HEK293 (cell line): Measurements from ENCODE around the gene VPS35L.

ENCODE experiments used
- INSM2 ChIP-seq: fragments of 450-650 bp; formaldehyde crosslinking; IDR thresholded peaks from 2 replicates; pipeline ENCODE4 v1.5.1; 2016; ENCODE audit warnings: missing biosample characterization, missing genetic modification characterization
- KLF16 ChIP-seq: fragments of 450-650 bp; formaldehyde crosslinking; IDR thresholded peaks from 2 replicates; pipeline ENCODE4 v1.5.1; 2017; ENCODE audit warnings: missing biosample characterization, missing genetic modification characterization
- MZF1 ChIP-seq: fragments of 450-650 bp; formaldehyde crosslinking; IDR thresholded peaks from 2 replicates; pipeline ENCODE4 v1.5.1; 2017; ENCODE audit warnings: missing biosample characterization, missing genetic modification characterization, borderline replicate concordance
- OVOL3 ChIP-seq: fragments of 450-650 bp; formaldehyde crosslinking; IDR thresholded peaks from 2 replicates; pipeline ENCODE4 v1.5.1; 2016; ENCODE audit warnings: missing biosample characterization, missing genetic modification characterization
- PATZ1 ChIP-seq: fragments of 450-650 bp; formaldehyde crosslinking; IDR thresholded peaks from 2 replicates; pipeline ENCODE4 v1.5.1; 2016; ENCODE audit warnings: missing biosample characterization, missing genetic modification characterization
- PBX3 ChIP-seq: sonication (generic); formaldehyde crosslinking; IDR thresholded peaks from 2 replicates; pipeline ENCODE4 v1.8.1; 2022; ENCODE audit warnings: mild to moderate bottlenecking, moderate library complexity, missing genetic modification reagents
- PRDM10 ChIP-seq: fragments of 450-650 bp; formaldehyde crosslinking; IDR thresholded peaks from 2 replicates; pipeline ENCODE4 v1.5.1; 2016; ENCODE audit warnings: missing biosample characterization, missing genetic modification characterization
- SCRT1 ChIP-seq: fragments of 450-650 bp; formaldehyde crosslinking; IDR thresholded peaks from 2 replicates; pipeline ENCODE4 v1.5.1; 2016; ENCODE audit warnings: missing biosample characterization, missing genetic modification characterization, borderline replicate concordance
- YY1 ChIP-seq: fragments of 450-650 bp; formaldehyde crosslinking; IDR thresholded peaks from 2 replicates; pipeline ENCODE4 v1.5.1; 2018; ENCODE audit warnings: missing biosample characterization, missing genetic modification characterization
- ZBTB10 ChIP-seq: fragments of 450-650 bp; formaldehyde crosslinking; IDR thresholded peaks from 2 replicates; pipeline ENCODE4 v1.5.1; 2016; ENCODE audit warnings: missing biosample characterization, missing genetic modification characterization
- ZBTB49 ChIP-seq: fragments of 450-650 bp; formaldehyde crosslinking; IDR thresholded peaks from 2 replicates; pipeline ENCODE4 v1.5.1; 2016; ENCODE audit warnings: missing biosample characterization, missing genetic modification characterization, low read depth
- ZFHX2 ChIP-seq: fragments of 450-650 bp; formaldehyde crosslinking; conservative IDR thresholded peaks from 2 replicates; pipeline ENCODE4 v1.5.1; 2016; ENCODE audit warnings: missing biosample characterization, missing genetic modification characterization
- ZFP3 ChIP-seq: fragments of 450-650 bp; formaldehyde crosslinking; IDR thresholded peaks from 2 replicates; pipeline ENCODE4 v1.5.1; 2016; ENCODE audit warnings: low read depth, missing biosample characterization, missing genetic modification characterization
- ZNF266 ChIP-seq: fragments of 450-650 bp; formaldehyde crosslinking; IDR thresholded peaks from 2 replicates; pipeline ENCODE4 v1.5.1; 2016; ENCODE audit warnings: missing biosample characterization, missing genetic modification characterization, low read depth
- ZNF404 ChIP-seq: fragments of 450-650 bp; formaldehyde crosslinking; IDR thresholded peaks from 2 replicates; pipeline ENCODE4 v1.5.1; 2017; ENCODE audit warnings: missing biosample characterization, missing genetic modification characterization
- ZNF510 ChIP-seq: fragments of 450-650 bp; formaldehyde crosslinking; IDR thresholded peaks from 2 replicates; pipeline ENCODE4 v1.5.1; 2018; ENCODE audit warnings: mild to moderate bottlenecking, missing genetic modification characterization, missing biosample characterization; ENCODE audit not compliant: insufficient replicate concordance
- ZNF514 ChIP-seq: fragments of 450-650 bp; formaldehyde crosslinking; IDR thresholded peaks from 2 replicates; pipeline ENCODE4 v1.5.1; 2016; ENCODE audit warnings: missing biosample characterization, missing genetic modification characterization
- ZNF558 ChIP-seq: fragments of 450-650 bp; formaldehyde crosslinking; IDR thresholded peaks from 2 replicates; pipeline ENCODE4 v1.5.1; 2016; ENCODE audit warnings: missing biosample characterization, missing genetic modification characterization
- ZNF658 ChIP-seq: fragments of 450-650 bp; formaldehyde crosslinking; IDR thresholded peaks from 2 replicates; pipeline ENCODE4; 2016; ENCODE audit warnings: missing biosample characterization, missing genetic modification characterization
- ZNF76 ChIP-seq: fragments of 450-650 bp; formaldehyde crosslinking; IDR thresholded peaks from 2 replicates; pipeline ENCODE4; 2016; ENCODE audit warnings: low read depth, missing biosample characterization, missing genetic modification characterization, borderline replicate concordance
- ZNF785 ChIP-seq: fragments of 450-650 bp; formaldehyde crosslinking; IDR thresholded peaks from 2 replicates; pipeline ENCODE4 v1.5.1; 2016; ENCODE audit warnings: missing biosample characterization, missing genetic modification characterization
- ZSCAN4 ChIP-seq: fragments of 450-650 bp; formaldehyde crosslinking; IDR thresholded peaks from 2 replicates; pipeline ENCODE4 v1.5.1; 2017; ENCODE audit warnings: missing biosample characterization, missing genetic modification characterization

Gene VPS35L

GRCh38 chr16:19523559-19524355 lies 31.7 kb upstream of the VPS35L start, which contains the start of gene CCP110 (continued):
- TF ChIP-seq SCRT1 (tag by site-specific recombination): no peak
- TF ChIP-seq ZNF404 (tag by site-specific recombination): no peak
- TF ChIP-seq INSM2: no peak
- no peak for TF ChIP-seq ZNF558
- TF ChIP-seq ZFP3 (tag by site-specific recombination): no peak
- no peak for TF ChIP-seq ZNF266 (tag by site-specific recombination)
- TF ChIP-seq ZFHX2 (tag by site-specific recombination): peak; percentile 11; the same call in 1 of the 2 replicates
- no peak for TF ChIP-seq ZNF514 (tag by site-specific recombination)
- TF ChIP-seq ZBTB10: no peak
- no peak for TF ChIP-seq ZNF658
- peak; percentile 50 for TF ChIP-seq PRDM10 (tag by site-specific recombination)
- no peak for TF ChIP-seq OVOL3 (tag by site-specific recombination)
- peak; percentile 70; the same call in 1 of the 2 replicates for TF ChIP-seq YY1 (tag by site-specific recombination)
- TF ChIP-seq PATZ1: peak; percentile 58
- TF ChIP-seq KLF16 (tag by site-specific recombination): peak; percentile 76
- no peak for TF ChIP-seq ZNF510 (tag by site-specific recombination)
- no peak for TF ChIP-seq ZBTB49 (tag by site-specific recombination)
- TF ChIP-seq PBX3 (CRISPR knock-in tag): peak; percentile 20; the same call in 1 of the 2 replicates
- TF ChIP-seq ZNF785: no peak
- no peak for TF ChIP-seq ZSCAN4 (tag by site-specific recombination)
- peak; percentile 93 for TF ChIP-seq ZNF76 (tag by site-specific recombination)
- TF ChIP-seq MZF1: no peak
